GM20000 (cell line): Measurements from ENCODE around the gene GPC4.
A peak's percentile ranks its signal among the peaks of the same experiment; 100 is the strongest.

Experiments
- DNase-seq: peaks from one replicate; pipeline ENCODE4 v3.0.0; 2012; ENCODE audit warnings: low spot score
- TF ChIP-seq, protein P1 (sequence below): IDR thresholded peaks from 2 replicates; pipeline ENCODE4 v1.5.1; 2012; ENCODE audit warnings: mild to moderate bottlenecking, control low read depth; ENCODE audit errors: extremely low read depth, missing control alignments

The GPC4 gene

DNA sequence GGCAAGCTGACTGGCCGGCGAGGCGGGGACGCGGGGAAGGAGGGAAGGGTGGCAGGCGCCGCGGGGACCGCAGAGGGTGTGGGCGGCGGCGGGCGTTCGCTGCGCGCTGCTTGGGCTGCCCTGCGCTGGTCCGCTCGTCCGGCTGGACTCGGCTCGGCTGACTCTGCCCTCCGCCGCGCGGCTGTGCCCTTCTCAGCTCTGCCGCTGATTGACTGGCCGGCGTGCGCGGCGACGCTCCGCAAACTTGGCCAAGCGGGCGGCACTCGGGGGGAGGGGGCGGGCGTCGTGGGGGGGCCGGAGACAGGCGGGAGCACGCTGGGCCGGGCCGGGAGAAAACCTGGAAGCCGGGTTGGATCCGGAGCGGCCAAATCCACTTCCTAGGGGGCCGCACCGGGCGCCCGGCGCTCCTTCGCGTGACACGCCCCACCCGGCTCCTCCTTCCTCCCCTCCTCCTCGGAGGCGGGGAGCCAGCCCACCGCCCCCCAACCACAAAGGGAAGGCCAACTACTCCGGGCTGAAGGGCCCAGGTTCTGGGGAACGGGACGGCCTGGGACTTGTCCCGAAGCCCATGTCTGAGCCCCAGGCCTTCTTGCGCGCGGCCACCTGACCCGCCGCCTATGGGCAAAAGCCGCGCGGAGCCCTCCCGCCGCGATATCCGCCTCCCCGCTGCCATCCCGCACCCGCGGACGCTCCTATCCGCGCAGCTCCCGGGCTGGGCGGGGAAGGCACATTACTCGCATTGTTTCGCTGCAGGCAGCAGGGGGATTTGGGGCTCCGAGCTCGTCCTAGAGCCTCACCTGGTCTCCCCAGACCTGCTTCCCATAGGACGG, at the start of gene GPC4:
Gene GPC4 (minus strand): TSS at position 214 of the 830 bp plus-strand sequence. CDS start 524 bp downstream, outside the sequence.
- TF ChIP-seq, protein P1, sequence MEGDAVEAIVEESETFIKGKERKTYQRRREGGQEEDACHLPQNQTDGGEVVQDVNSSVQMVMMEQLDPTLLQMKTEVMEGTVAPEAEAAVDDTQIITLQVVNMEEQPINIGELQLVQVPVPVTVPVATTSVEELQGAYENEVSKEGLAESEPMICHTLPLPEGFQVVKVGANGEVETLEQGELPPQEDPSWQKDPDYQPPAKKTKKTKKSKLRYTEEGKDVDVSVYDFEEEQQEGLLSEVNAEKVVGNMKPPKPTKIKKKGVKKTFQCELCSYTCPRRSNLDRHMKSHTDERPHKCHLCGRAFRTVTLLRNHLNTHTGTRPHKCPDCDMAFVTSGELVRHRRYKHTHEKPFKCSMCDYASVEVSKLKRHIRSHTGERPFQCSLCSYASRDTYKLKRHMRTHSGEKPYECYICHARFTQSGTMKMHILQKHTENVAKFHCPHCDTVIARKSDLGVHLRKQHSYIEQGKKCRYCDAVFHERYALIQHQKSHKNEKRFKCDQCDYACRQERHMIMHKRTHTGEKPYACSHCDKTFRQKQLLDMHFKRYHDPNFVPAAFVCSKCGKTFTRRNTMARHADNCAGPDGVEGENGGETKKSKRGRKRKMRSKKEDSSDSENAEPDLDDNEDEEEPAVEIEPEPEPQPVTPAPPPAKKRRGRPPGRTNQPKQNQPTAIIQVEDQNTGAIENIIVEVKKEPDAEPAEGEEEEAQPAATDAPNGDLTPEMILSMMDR: no peak
- DNase-seq: peak; percentile 12

DNA sequence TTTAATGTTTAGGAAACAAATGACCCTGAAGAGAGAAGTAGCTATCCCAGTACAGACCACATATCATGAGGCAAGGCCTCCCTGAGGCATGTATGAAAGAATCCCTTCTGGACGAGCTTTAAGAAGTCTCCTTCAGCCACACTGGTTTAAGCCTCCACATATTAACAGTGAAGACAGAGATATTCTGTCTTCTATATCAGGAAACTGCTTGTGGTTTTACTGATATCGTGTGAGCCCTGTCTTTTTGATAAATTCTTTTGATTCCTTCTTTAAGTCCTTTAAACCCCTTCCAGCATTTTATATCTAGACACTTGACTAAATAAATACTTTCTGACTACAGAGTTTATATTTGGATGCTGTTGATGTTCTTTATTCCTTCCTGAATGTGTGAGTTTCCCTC, 45.9 kb upstream of the GPC4 start:
- TF ChIP-seq, protein P1: no peak
- DNase-seq: no peak

DNA sequence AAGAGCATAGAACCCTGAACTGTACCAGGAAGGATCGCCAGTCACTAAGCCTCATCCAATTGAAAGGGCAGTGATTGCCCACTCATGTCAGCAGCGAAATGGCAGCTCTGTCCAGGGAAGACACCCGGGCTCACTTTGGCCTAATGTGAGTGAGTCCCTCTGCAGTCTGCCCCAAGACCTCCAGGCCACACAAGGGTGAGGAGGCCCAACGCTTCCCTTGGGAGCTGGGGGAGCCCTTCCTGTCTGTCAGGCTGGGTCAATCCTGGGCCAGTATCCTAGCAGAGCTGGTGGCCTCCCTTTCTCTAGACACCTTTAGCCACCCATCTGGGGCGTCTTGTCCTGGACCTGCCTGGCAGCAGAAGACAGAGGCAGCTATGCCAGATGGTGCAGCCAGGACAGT, 39.6 kb upstream of the GPC4 start:
- TF ChIP-seq, protein P1: no peak
- no peak for DNase-seq

DNA sequence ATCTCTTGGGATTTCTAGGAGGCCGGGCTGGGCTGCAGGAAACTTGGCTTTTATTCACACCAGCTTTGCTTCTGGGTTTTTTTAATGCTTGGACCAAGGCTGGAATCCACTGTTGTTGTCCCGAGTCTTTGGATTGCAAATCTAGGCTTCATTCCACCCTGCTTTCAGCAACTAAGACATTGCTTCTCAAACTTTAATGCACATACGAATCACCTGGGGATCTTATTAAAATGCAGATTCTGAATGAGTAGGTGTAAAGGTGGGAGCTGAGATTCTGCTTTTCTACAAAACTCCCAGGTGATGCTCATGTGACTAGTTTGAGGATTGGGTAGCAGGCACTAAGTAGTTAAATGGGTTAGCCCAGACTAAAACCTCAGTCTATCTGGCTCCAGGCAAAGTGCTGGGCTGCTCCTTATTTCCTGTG, 39.2 kb upstream of the GPC4 start:
- DNase-seq: no peak
- TF ChIP-seq, protein P1: no peak

DNA sequence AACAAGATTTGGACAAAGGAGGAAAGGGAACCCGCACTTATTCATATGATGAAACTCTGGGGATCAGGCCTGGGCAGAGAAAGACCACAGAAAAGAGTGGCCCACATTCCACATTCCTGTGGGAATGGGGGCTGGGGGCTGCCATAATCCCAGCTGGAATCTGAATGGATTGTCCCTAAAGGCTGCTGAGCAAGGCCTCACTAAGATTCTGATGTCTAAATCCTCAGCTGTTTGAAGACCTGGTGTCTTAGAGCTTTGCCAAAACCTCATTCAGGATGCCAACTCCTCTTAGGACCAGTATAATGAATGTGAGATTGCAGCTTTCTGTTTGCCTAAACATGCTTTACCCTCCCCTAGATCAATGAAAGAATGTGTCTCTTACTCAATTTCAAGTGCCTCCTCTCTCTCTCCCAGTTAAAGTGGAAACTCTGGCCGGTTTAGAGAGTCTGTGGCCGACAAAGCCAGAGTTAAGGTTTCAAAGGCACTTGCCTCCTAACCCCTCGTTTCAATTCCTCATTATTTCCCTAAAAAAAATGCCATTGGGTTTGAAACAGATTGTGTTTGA, 33.3 kb upstream of the GPC4 start:
- no peak for DNase-seq
- TF ChIP-seq, protein P1: no peak

DNA sequence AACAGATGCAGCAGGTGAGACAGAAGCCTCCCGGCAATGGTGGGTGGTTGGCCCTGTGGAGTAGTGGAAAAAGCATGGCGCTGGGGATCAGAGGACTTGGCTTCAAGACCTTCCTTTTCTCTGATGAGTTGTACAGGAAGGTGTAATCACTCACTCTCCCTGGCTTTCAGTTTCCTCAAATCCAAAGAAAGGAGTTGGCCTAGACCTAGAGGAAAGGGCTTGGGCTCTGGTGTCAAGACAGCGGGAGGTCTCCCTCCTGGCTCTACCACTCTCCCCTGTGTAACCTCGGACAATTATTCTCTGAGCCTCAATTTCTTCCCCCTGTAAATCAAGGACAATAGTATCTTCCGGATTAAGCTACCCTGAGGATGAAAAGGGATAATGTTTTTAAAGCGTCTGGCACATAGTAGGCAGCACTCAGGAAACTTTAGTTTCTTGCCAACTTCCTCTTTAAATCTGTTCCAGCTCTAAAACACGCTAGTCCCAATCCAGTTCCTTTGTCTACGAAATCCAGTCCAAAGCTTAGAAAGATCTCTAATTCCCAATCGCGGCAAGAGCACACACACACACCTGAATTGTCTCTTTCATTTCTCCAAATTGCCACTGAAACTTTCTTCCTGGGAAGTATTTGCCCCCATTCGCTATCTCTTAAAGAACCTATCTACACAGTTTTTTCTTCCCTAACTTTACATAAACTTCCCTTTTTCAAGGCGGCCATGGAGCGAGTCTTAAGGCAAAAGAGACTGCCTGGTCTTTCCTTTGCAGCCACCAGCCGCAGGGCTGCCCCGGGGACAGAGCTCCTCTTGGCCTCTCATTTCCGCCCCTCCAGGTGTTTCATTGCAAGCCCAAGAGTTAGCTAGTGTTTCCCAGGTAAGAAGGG, 29.9 kb upstream of the GPC4 start:
- no peak for DNase-seq
- TF ChIP-seq, protein P1: no peak

DNA sequence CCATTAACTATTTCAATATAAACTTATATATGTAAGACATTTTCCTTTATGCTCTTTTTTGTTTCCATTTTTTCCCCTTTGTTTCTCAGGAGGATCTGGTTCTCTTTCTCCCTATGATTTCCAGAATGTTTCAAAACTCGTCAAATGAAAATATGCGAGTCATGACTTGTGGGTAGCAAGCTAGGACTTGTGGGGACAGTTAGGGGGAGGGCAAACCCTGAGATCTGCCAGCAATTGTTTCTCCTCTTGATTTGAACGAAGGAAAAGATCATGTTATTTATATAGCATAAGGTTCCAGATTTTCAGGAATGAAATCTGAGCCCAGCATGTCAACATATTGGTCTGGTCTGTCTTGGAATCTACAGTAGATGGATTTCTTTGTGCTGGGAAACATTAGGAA, 28.9 kb upstream of the GPC4 start:
- TF ChIP-seq, protein P1: no peak
- DNase-seq: no peak
